Middle frontal gyrus (tissue), 1 donor: ENCODE results near the gene POLR2B.

Experiments
- DNase-seq: peaks from one replicate; pipeline ENCODE4 v3.0.0-alpha.2; 2015; ENCODE audit warnings: low spot score; ENCODE audit errors: extremely low spot score

POLR2B gene

GRCh38 chr4:57078685-57079521 is 100.2 kb downstream of the POLR2B start:
- DNase-seq, result no peak
